ENCODE data around the gene RPRD1A.
"Not testable (repeated sequence)": the region's sequence is repeated elsewhere in the genome, so short reads cannot be mapped to it uniquely, and the experiment has no call there.

RPRD1A gene

GRCh38 chr18:36024241-36024640 is 43.1 kb downstream of the RPRD1A start:
- DNase-seq, result not testable (repeated sequence)

GRCh38 chr18:36023336-36023735 is 44.0 kb downstream of the RPRD1A start:
- DNase-seq, result no peak

- DNase-seq, result no peak
These were observed 47.1 kb downstream of the RPRD1A start for GRCh38 chr18:36020174-36020711.

- no peak for DNase-seq
These were observed 50.1 kb downstream of the RPRD1A start for GRCh38 chr18:36017232-36017631.

GRCh38 chr18:36015629-36016028 is 51.7 kb downstream of the RPRD1A start:
- no peak for DNase-seq

- no peak for DNase-seq
These were observed 54.5 kb downstream of the RPRD1A start for GRCh38 chr18:36012891-36013290.

- DNase-seq, result no peak
These were observed 58.1 kb downstream of the RPRD1A start for GRCh38 chr18:36009214-36009613.

GRCh38 chr18:36006997-36007396 is 60.4 kb downstream of the RPRD1A start:
- DNase-seq, result no peak

- no peak for DNase-seq
These were observed 67.4 kb downstream of the RPRD1A start for GRCh38 chr18:35999925-36000324.

- no peak for DNase-seq
These were observed 68.4 kb downstream of the RPRD1A start for GRCh38 chr18:35998967-35999366.

- no peak for DNase-seq
These were observed 74.3 kb downstream of the RPRD1A start for GRCh38 chr18:35993013-35993412.

GRCh38 chr18:35991696-35992095 is 75.7 kb downstream of the RPRD1A start:
- no peak for DNase-seq

- no peak for DNase-seq
These were observed 83.5 kb downstream of the RPRD1A start for GRCh38 chr18:35983818-35984217.

- DNase-seq, result no peak
These were observed 84.2 kb downstream of the RPRD1A start for GRCh38 chr18:35983147-35983546.

- DNase-seq, result no peak
These were observed 84.8 kb downstream of the RPRD1A start for GRCh38 chr18:35982409-35983114.

GRCh38 chr18:35979112-35979511 is 88.2 kb downstream of the RPRD1A start:
- no peak for DNase-seq

GRCh38 chr18:35974181-35974580 is 93.2 kb downstream of the RPRD1A start:
- no peak for DNase-seq

- DNase-seq, result no peak
These were observed 93.7 kb downstream of the RPRD1A start for GRCh38 chr18:35973650-35974049.

- DNase-seq, result peak; percentile 89 to 92
These were observed 95.0 kb downstream of the RPRD1A start, which contains the start of gene RMP24 for GRCh38 chr18:35972197-35973000. Gene RMP24 (plus strand): TSS chr18:35972679.

GRCh38 chr18:35971661-35972196 is 95.6 kb downstream of the RPRD1A start:
- DNase-seq, result no peak

- no peak for DNase-seq
These were observed 97.7 kb downstream of the RPRD1A start for GRCh38 chr18:35969676-35970075.

- DNase-seq, result no peak
These were observed 99.0 kb downstream of the RPRD1A start for GRCh38 chr18:35968278-35968880.

- not testable (repeated sequence) for DNase-seq
These were observed 99.5 kb downstream of the RPRD1A start for GRCh38 chr18:35967866-35968265.

Measured in activated CD4-positive, alpha-beta T cell treated with anti-CD3 and anti-CD28 coated beads for 4 hours (primary cell).